SKM-1 (cell line): ENCODE measurements around the gene GID4.
"Not testable (repeated sequence)": the region's sequence is repeated elsewhere in the genome, so short reads cannot be mapped to it uniquely, and the experiment has no call there.

ENCODE experiments used
- DNase-seq: peaks from one replicate; lab custom pipeline; 2025; ENCODE audit not compliant: unreplicated experiment; lab: John Stamatoyannopoulos, UW

The GID4 gene

DNA sequence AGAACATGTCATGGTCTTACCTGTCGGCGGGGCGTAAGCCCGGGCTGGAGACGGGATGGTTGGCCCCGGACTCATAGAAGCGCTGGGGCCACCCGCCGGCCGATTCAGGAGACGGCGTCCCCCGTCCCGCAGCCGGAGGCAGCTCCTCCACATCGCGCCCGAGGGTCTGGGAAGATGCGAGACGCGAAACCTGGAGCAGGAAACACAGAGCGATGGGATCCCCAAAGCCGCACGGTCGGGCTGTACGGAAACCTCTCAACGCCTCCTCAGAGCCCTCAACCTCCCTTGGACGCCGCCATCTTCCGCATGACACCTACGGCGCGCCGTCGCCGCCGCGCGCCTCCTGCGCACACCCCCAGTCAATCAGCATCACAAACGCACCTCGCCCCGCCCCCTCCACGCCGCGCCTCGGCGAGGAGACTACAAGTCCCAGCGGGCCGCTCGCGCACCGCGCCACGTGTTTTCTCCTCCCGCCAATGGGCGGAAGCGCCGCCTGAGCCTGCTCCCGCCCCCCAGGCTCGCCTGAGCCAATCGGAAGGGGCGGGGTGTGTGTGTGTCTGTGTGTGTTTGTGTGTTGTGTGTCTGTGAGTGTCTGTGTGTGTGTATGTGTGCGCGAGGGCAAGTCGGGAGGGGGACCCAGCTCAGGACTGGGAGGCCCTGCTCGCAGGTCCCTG, at the start of gene GID4, which contains the start of gene ATPAF2:
Gene GID4 (plus strand): TSS at position 548 of the 674 bp plus-strand sequence. CDS start 57 bp downstream, at position 605.
Gene ATPAF2 (minus strand): TSS at position 308 of the 674 bp plus-strand sequence. CDS start 155 bp downstream, at position 153.
- DNase-seq: peak; percentile 96

DNA sequence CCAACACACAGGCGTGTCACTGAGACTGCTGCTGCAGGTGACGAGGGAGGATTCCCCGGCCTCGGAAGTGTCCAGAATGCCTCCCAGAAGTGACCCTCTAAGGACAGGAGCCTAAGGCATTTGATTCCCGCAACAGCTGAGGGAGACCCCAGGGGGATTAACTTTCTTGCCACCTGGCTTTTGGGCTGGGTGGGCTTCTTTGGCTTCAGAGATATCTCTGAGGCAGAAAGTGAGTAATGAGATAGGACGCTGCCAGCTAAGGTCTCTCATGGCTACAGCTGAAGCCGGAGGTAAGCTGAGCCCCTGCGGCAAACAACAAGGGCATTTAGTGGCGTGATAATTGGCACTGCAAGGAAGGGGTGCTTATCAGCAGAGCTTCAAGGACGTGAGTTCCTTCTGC, 49.6 kb upstream of the GID4 start:
- no peak for DNase-seq

- DNase-seq: no peak
Observed at GRCh38 chr17:17990282-17990681, 48.9 kb upstream of the GID4 start.

- DNase-seq: no peak
Observed at GRCh38 chr17:17993366-17993765, 45.8 kb upstream of the GID4 start.

- DNase-seq: no peak
Observed at GRCh38 chr17:17993852-17994251, 45.4 kb upstream of the GID4 start.

GRCh38 chr17:17994271-17995069, 44.7 kb upstream of the GID4 start:
- DNase-seq: no peak

- DNase-seq: not testable (repeated sequence)
Observed at GRCh38 chr17:17995887-17996286, 43.3 kb upstream of the GID4 start.

GRCh38 chr17:17998934-17999333, 40.3 kb upstream of the GID4 start:
- no peak for DNase-seq

GRCh38 chr17:17999364-18000029, 39.7 kb upstream of the GID4 start:
- DNase-seq: no peak

GRCh38 chr17:18000030-18000408, 39.2 kb upstream of the GID4 start:
- no peak for DNase-seq

DNA sequence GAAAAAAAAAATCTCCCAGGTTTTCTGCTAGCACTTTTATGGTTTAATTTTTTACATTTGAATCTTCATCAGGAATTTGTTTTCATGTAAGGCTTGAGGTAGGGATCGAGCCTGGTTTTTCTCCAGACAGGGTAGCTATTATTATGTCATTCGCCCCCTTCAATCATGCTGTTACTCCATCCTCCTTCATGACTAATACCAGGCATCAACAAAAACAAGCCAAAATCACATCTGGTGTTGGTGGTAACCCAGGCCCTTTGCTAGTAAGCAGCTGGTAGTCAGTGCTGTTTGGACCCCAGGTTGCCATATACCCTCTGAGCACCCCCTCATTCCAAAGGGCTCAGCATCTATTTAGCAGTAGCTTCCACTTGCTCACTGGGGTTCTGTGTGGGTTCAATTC, 37.0 kb upstream of the GID4 start:
- DNase-seq: no peak

GRCh38 chr17:18004345-18004744, 34.9 kb upstream of the GID4 start:
- no peak for DNase-seq

DNA sequence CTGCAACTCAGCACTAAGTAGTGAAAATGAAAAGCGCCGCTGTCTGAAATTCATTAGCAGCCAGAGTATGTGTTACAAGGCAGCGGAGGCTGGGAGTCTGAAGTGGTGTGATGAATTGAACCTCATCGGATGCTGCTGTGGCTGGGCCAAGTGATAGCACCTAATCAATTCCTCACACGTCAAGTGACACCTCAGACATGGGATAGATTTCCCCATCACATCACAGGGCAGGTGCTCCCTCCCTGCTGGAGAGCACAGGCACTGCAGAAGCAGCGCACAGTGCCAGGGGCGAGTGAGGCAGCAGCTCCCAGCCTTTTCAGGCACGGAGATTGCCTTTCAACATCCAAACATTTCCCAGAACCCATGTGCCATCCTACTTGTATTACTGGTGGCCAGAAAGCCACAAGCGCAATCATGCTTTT, 34.3 kb upstream of the GID4 start:
- DNase-seq: no peak

GRCh38 chr17:18005496-18005895, 33.7 kb upstream of the GID4 start:
- no peak for DNase-seq

DNA sequence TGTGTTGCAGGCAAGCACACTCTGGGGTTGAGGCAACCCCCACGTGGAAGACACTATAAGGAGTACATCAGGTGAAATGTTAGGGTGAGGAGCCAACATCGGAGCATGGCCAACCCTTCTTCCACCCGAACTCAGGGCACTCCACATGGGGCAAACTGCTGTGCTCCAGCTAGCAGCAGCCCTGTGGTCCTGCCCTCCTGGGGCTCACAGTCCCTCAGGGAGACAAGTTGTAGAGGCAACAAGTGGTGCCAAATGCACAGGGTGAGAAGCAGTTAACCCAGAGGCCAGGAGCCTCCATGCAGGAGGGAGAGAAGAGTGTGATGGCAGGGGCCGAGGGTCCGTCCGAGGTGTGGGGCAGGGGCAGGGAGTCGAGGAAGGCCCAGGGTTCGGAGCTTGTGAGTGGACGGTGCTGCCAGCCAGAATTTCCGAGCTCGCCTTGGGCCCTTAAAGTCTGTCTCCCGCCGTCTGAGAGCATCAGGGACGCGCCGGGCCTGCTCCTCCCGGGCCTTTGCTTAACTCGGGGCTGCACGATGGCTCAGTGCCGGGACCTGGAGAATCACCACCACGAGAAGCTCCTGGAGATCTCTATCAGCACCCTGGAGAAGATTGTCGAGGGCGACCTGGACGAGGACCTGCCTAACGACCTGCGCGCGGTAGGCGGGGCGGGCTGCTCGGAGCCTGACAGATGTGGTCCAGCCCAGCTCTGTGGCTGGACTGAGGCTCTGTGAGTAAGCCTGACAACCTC, 32.5 kb upstream of the GID4 start:
- no peak for DNase-seq

GRCh38 chr17:18008496-18009268, 30.5 kb upstream of the GID4 start:
- no peak for DNase-seq

DNA sequence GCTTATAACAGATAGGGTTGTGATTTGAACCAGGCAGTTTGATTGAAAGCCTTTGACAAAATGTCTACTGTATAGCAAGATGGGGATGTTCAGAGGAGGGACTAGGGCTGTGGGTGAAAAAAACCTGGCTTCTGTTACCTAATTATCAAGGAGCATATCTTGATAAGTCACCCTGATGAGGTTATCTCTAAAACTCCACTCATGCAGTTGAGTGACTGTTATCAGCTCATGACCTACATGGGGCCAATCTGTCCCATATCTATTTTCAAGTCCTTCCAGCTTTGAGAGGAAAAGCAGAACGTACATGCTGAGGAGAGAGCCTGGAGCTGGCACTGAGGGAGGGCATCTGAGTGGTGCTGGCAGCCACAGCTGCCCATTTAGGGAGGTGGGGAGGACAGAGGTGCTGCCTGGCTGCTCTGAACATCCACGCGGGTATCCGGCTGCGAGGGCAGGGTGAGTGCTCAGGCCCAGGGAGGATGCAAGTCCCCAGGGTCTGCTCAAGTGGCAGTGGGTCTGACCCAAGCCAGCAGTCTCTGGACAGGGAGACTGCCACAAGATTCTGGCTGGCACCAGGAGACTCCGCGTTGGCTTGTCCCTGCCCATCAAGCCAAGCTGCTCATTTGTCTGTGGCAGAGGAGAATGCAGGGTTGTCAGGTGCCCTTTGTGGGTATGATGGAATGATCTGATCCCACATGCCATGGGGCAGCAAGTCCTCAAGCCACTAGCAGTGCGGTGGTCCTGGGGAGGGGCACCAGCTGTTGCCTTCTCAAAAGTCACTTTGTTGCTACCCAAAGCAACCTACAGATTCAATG, 29.4 kb upstream of the GID4 start:
- DNase-seq: no peak

- DNase-seq: no peak
Observed at GRCh38 chr17:18011286-18011685, 27.9 kb upstream of the GID4 start.

DNA sequence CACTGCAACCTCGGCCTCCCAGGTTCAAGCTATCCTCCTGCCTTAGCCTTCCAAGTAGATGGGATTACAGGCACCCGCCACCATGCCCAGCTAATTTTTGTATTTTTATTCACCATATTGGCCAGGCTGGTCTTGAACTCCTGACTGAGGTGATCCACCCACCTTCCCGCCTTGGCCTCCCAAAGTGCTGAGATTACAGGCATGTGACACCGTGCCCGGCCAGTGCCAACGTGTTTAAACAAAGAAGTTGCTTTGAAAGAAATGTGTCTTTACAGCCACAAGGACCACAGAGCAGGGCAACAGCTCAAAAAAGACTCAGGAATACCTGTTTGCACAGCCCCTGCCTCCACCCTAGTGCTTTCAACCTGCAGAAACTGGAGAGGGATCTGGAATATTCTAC, 25.2 kb upstream of the GID4 start:
- no peak for DNase-seq

DNA sequence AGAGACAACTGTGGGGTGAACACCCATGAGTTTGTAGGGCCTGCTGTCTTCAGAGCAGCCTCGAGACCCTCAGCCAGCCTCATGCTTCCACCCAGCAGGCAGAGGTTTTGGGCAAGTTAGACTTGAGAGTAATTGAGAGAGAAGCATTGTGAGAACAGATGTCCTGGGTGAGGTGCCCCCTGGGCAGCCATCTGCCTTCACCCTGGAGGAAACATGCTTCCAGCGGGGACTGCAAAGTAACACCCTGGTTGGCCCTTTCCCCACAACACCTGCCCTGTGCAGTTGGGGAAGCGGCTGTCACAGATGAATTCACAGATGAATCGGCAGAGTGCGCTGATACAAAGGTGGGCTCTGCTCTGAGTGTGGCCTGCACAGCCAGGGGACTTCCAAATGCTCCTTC, 23.6 kb upstream of the GID4 start:
- DNase-seq: no peak
